UCSD-AML1 (cell line): Measurements from ENCODE around the gene AMPD2.
A peak's percentile ranks its signal among the peaks of the same experiment; 100 is the strongest.

Source experiments
- DNase-seq: peaks from one replicate; lab custom pipeline; 2025; ENCODE audit not compliant: unreplicated experiment; lab: John Stamatoyannopoulos, UW

AMPD2 gene

GRCh38 chr1:109616391-109616790, 3.2 kb upstream of the AMPD2 start:
- no peak for DNase-seq

GRCh38 chr1:109617291-109617801, 2.3 kb upstream of the AMPD2 start:
- DNase-seq, result no peak

- no peak for DNase-seq
Measured at GRCh38 chr1:109618661-109619575, 719 bp upstream of the AMPD2 start.

GRCh38 chr1:109620401-109620791, 759 bp downstream of the AMPD2 start:
- DNase-seq, result no peak

GRCh38 chr1:109620841-109621286, 1.2 kb downstream of the AMPD2 start:
- peak; percentile 95 for DNase-seq

GRCh38 chr1:109621379-109622136, 1.9 kb downstream of the AMPD2 start:
- no peak for DNase-seq

GRCh38 chr1:109622137-109622892, 2.7 kb downstream of the AMPD2 start:
- DNase-seq, result no peak

- no peak for DNase-seq
Measured at GRCh38 chr1:109622895-109623294, 3.3 kb downstream of the AMPD2 start.

GRCh38 chr1:109623601-109624161, 4.0 kb downstream of the AMPD2 start:
- DNase-seq, result no peak

- peak; percentile 36 for DNase-seq
Measured at GRCh38 chr1:109624201-109625010, 4.8 kb downstream of the AMPD2 start.

GRCh38 chr1:109625176-109625575, 5.5 kb downstream of the AMPD2 start:
- DNase-seq, result no peak

GRCh38 chr1:109625601-109626560, 6.2 kb downstream of the AMPD2 start:
- DNase-seq, result no peak

- no peak for DNase-seq
Measured at GRCh38 chr1:109626682-109627408, 7.2 kb downstream of the AMPD2 start.

GRCh38 chr1:109627692-109628399, 8.2 kb downstream of the AMPD2 start:
- DNase-seq, result no peak

- DNase-seq, result no peak
Measured at GRCh38 chr1:109628540-109629321, 9.1 kb downstream of the AMPD2 start.

- DNase-seq, result no peak
Measured at GRCh38 chr1:109629372-109630030, 9.9 kb downstream of the AMPD2 start.
